CD4-positive, CD25-positive, alpha-beta regulatory T cell (primary cell): Measurements from ENCODE around the gene CASTOR1. TPM values are rescaled to one million over a fixed set of nuclear protein-coding genes. Genes with fewer than 3 reads are reported as not detected.

ENCODE experiments used
- ATAC-seq, 2 donors: fragments of 150-1000 bp; cut with Tn5 transposase; one replicate each; pipeline ENCODE4 v1.10.0; 2021; ENCODE audit warnings: low read depth in 2 of 2, moderate number of reproducible peaks in 2 of 2, moderate library complexity in 1 of 2
- DNase-seq, 3 donors: peaks; one replicate each; pipeline versions ENCODE4 v3.0.0 to v3.0.0-alpha.2; 2012 to 2022; ENCODE audit warnings: mixed read lengths in 1 of 3
- H3K27ac ChIP-seq: one replicate; pipeline ENCODE4 v1.7.0; 2013; ENCODE audit warnings: mild to moderate bottlenecking, low read length; ENCODE audit not compliant: insufficient read depth, poor library complexity, severe bottlenecking
- H3K27me3 ChIP-seq: one replicate; pipeline ENCODE4 v1.7.0; 2013; ENCODE audit warnings: low read length; ENCODE audit not compliant: control insufficient read depth, insufficient read depth
- H3K36me3 ChIP-seq: one replicate; pipeline ENCODE4 v1.7.0; 2013; ENCODE audit warnings: mild to moderate bottlenecking, low read length, moderate library complexity; ENCODE audit not compliant: control insufficient read depth, insufficient read depth
- H3K4me1 ChIP-seq: 2 replicates; pipeline ENCODE4 v1.7.0; 2013; ENCODE audit warnings: mild to moderate bottlenecking, low read length; ENCODE audit not compliant: insufficient read depth, control insufficient read depth, poor library complexity, severe bottlenecking
- H3K4me3 ChIP-seq: one replicate; pipeline ENCODE4 v1.7.0; 2013; ENCODE audit warnings: low read depth, mild to moderate bottlenecking, low read length, moderate library complexity
- H3K9me3 ChIP-seq, 2 experiments: 1 replicate in 1 of 2; 2 replicates in 1 of 2; pipeline ENCODE4 v1.7.0; 2013; ENCODE audit warnings: low read length in 2 of 2, mild to moderate bottlenecking in 1 of 2, moderate library complexity in 1 of 2; ENCODE audit not compliant: control insufficient read depth in 2 of 2
- H3K27ac Mint-ChIP-seq, 3 donors: one replicate each; pipeline ENCODE4 v1.8.0; 2020 to 2022; ENCODE audit warnings: mild to moderate bottlenecking in 3 of 3, mixed read lengths in 3 of 3, moderate library complexity in 2 of 3
- H3K27me3 Mint-ChIP-seq: one replicate; pipeline ENCODE4 v1.8.0; 2022; ENCODE audit warnings: mild to moderate bottlenecking, mixed read lengths
- H3K36me3 Mint-ChIP-seq: one replicate; pipeline ENCODE4 v1.8.0; 2020; ENCODE audit warnings: mixed read lengths
- H3K4me1 Mint-ChIP-seq, 4 donors: one replicate each; pipeline ENCODE4 v1.8.0; 2020 to 2022; ENCODE audit warnings: mixed read lengths in 4 of 4, mild to moderate bottlenecking in 1 of 4
- H3K4me3 Mint-ChIP-seq, 4 donors: one replicate each; pipeline ENCODE4 v1.8.0; 2020 to 2022; ENCODE audit warnings: mild to moderate bottlenecking in 4 of 4, mixed read lengths in 4 of 4, moderate library complexity in 3 of 4
- H3K9me3 Mint-ChIP-seq, 7 donors: one replicate each; pipeline ENCODE4 v1.8.0; 2020 to 2022; ENCODE audit warnings: mixed read lengths in 7 of 7, mild to moderate bottlenecking in 3 of 7, moderate library complexity in 2 of 7
- polyA plus RNA-seq, 4 donors: library from polyadenylated mRNA; unstranded; fragments of 300-500 nt; fragmentation: Illumina TruSeq; gene quantifications; one replicate each; pipeline ENCODE4 v1.2.3, GENCODE V29; 2021
- total RNA-seq: library from RNA; stranded (reverse); gene quantifications from one replicate; pipeline ENCODE4 v1.2.3, GENCODE V29; 2022

The CASTOR1 gene
- total and polyA plus RNA-seq, 5 donors from 2014 or later, result 10.9 to 18.7 (median 12.1) TPM

DNA sequence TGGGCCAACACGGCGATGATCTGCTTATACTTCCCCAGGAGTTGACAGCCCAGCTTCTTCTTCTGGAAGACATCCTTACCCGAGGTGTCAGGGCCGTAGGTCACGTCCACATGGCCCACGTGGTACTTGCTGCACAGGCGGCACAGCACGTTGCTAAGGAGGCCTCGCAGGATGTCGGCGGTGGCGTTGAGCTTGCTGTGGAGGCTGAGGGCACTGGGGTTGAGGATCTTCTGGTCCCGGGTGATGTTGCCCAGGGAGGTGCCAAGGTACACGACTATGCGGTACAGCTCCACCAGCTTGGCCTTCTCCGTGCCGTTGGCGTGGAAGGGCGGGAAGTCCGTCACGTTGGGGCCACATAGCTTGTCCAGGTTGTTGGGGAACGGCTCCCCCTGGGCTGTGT is 45.6 kb downstream of the CASTOR1 start:
- Histone ChIP-seq H3K27ac (no peak overlapping the region), H3K4me1 (peaks cover 25% of the 10 kb centered on the region), H3K9me3 (no peaks in the 10 kb centered on the region), H3K36me3 (no peaks in the 10 kb centered on the region), H3K27me3 (no peaks in the 10 kb centered on the region), H3K4me3 (no peak overlapping the region)
- Mint-ChIP-seq H3K36me3 (no peaks in the 10 kb centered on the region), H3K4me3 (peak overlapping the region in 2 of 4 donors; percentile 30 to 85), H3K9me3 (no peaks in the 10 kb centered on the region), H3K27me3 (peaks cover 12% of the 10 kb centered on the region), H3K4me1 (peaks cover 0 to 37% (median 23%) of the 10 kb centered on the region in 4 donors), H3K27ac (peak overlapping the region in 1 of 3 donors; percentile 51)
- no peak for ATAC-seq
- DNase-seq, result no peak

DNA sequence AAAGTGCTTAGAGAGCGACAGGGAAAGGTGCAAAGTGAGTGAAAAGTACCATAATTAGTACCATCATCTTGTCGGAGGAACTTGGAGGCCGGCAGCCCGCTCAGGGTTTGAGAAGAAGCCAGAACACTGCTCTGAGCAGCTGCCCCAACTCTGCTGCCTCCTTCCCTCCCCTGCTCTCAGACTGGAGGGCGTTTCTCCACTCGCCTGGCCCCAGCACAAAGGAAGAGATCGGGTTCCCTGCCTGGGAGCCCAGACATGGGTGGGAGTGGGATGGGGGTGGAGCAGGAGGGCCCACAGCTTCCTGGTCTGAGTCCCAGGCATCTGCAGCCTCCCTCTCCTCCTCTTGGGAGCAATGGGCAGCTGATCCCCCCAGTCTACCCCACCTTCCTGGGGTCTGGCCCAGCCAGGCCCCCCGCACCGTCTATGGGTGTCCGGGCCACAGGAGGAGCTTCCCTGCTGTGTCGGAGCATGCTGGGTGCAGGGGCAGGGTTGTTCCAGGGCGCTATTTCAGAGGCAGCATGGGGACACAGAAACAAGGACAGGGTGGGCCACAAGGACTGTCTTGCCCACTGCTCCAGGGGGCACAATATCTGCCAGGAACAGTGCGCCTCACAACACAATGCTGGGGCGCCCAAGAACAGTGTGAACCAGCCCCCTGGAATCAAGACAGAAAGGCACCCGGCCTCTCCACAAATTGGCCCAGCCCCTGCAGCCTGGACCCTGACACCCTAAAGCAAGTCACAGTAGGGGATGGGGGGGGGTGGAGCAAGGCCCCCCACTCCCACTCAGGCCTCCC is 47.5 kb downstream of the CASTOR1 start:
- Mint-ChIP-seq H3K4me1 (peaks cover 0 to 26% (median 13%) of the 10 kb centered on the region in 4 donors), H3K4me3 (no peak overlapping the region), H3K36me3 (no peaks in the 10 kb centered on the region), H3K27ac (no peak overlapping the region), H3K27me3 (peaks cover 5% of the 10 kb centered on the region), H3K9me3 (no peaks in the 10 kb centered on the region)
- Histone ChIP-seq H3K9me3 (no peaks in the 10 kb centered on the region), H3K27me3 (no peaks in the 10 kb centered on the region), H3K27ac (no peak overlapping the region), H3K4me3 (no peak overlapping the region), H3K36me3 (no peaks in the 10 kb centered on the region), H3K4me1 (peaks cover 19% of the 10 kb centered on the region)
- DNase-seq (no peak), ATAC-seq (no peak)

DNA sequence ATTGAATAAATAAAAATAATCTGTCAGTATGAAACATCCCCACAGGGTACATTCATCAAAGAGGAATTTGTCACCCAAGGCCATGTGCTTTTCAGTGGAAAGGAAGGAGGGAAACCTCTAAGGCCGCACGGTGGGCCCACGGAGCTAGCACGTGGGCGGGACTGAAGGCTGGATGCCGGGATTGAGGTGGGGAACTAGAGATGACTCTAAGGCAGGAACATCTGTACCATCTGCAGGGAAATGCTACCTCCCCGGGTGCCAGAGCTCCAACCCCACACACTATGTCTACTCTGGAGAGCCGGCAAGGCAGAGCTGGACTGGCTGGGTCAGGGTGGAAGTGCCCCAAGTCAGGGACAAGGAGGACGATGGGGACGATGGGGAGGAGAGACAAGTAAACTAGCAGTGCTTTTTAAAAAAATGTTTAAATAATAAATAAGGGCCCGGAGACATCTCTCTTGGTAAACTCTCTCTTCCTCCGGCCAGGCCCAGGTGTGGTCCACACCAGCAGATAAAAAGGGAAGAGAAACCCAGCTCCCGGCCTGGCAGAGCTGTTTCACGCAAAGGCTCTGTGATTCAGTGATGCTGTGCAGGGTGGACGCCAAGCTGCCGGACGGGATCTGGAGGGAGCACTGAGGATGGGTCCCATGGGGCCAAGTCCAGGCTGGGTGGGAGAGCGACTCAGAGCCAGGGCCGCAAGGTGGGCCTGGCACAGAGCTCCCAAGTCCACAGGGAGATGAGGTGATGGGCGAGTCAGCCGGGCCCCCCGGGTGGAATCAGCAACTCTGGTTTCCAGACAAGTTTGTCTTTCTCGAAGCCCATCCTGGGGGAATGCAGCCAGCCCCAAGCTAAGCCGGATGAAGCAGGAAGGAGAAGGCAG is 48.5 kb downstream of the CASTOR1 start:
- H3K27ac Mint-ChIP-seq, result peak overlapping the region in 1 of 3 donors; percentile 63

DNA sequence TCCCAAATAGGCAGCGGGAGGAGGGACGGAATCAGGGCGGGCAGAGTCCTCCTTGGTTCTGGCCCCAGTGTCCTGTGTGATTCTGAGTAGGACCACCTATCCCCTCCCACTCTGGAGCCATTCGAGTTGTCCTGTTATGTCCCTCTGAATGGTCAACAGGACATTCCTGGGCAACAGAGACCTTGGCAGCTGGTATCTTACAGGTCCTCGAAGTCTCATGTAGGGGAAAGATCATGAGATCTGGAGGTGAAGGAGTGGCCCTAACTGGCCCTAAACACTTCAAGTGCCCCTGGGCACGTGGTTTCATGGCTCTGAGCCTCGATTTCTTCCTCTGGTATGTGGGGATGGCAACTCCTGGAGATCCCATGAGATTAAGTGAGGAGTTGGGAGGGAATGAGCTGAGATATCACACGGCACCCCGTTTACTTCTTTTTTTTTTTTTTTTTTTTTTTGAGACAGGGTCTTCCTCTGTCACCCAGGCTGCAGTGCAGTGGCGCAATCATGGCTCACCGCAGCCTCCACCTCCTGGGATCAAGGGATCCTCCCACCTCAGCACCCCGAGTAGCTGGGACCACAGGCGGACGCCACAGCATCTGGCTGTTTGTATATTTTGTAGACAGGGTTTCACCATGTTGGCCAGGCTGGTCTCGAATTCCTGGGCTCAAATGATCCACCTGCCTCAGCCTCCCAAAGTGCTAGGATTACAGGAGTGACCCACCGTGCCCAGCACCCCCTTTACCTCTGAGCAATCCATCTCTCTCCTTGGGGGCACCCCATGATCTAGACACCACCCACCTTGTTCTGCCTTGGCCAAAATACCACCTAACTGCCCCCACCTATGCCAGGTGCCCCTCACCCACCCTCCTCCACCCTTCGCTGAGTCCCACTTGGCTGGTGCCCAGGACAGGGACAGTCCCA is 49.6 kb downstream of the CASTOR1 start:
- DNase-seq (no peak), ATAC-seq (no peak)
- H3K36me3 ChIP-seq, result no peaks in the 10 kb centered on the region
- H3K27me3 Mint-ChIP-seq, result peaks cover 4% of the 10 kb centered on the region
- H3K36me3 Mint-ChIP-seq, result no peaks in the 10 kb centered on the region
- peaks cover 0 to 8% (median 5%) of the 10 kb centered on the region in 4 donors for H3K4me1 Mint-ChIP-seq
- no peak overlapping the region for H3K4me3 Mint-ChIP-seq
- H3K9me3 Mint-ChIP-seq, result no peaks in the 10 kb centered on the region
- H3K4me1 ChIP-seq, result peaks cover 2% of the 10 kb centered on the region
- no peak overlapping the region for H3K27ac ChIP-seq
- no peaks in the 10 kb centered on the region for H3K27me3 ChIP-seq
- H3K9me3 ChIP-seq, result no peaks in the 10 kb centered on the region
- no peak overlapping the region for H3K4me3 ChIP-seq
- no peak overlapping the region for H3K27ac Mint-ChIP-seq

More for the DNA sequence above, 48.5 kb downstream of the CASTOR1 start:
- peaks cover 9% of the 10 kb centered on the region for H3K4me1 ChIP-seq
- H3K27me3 ChIP-seq, result no peaks in the 10 kb centered on the region
- H3K9me3 ChIP-seq, result no peaks in the 10 kb centered on the region
- Mint-ChIP-seq H3K36me3 (no peaks in the 10 kb centered on the region), H3K27me3 (peaks cover 5% of the 10 kb centered on the region), H3K4me1 (peaks cover 0 to 16% (median 10%) of the 10 kb centered on the region in 4 donors), H3K9me3 (no peaks in the 10 kb centered on the region), H3K4me3 (no peak overlapping the region)
- ATAC-seq (no peak), DNase-seq (no peak)
- no peak overlapping the region for H3K27ac ChIP-seq
- H3K36me3 ChIP-seq, result no peaks in the 10 kb centered on the region
- no peak overlapping the region for H3K4me3 ChIP-seq

DNA sequence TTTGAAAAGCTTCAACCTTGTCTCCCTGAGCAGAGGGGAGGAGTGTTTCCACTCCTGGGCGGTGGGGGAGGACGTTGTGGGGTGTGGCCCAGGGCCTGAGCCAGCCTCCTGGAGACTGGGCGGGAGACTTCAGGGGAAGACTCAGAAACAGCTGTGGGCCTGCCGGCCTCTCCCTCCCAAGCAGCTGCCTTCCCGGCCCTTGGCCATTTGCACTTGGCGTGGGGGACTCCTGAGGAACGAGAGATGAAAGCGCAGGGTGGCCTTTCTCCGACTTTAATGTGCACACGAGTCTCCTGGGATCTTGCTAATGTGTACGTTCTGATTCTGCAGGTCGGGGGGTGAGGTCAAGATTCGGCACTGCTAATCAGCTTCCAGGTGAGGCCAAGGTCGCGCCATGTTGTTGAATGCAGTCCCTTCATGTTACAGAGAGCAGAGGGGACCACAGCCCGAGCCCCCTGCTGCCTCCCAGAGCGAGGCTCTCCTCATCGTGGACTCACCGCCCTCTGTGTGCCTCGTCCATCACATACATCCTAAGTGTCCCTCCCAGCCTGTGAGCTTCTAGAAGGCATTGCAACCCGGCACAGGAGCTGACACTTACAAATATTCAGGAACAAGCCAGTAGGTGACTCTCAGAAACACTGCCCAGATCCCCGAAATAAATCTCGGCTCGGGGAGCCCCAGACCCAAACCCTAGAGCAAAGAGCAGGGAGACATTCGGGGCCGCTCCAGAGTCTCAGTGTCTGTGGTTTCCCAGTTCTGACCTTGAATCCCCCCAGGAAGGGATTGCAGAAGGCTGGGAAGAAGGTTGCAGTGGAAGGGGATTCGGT is 50.4 kb downstream of the CASTOR1 start:
- no peaks in the 10 kb centered on the region for H3K27me3 ChIP-seq
- H3K4me3 Mint-ChIP-seq, result no peak overlapping the region
- no peaks in the 10 kb centered on the region for H3K9me3 Mint-ChIP-seq
- no peak overlapping the region for H3K27ac Mint-ChIP-seq
- DNase-seq (no peak), ATAC-seq (no peak)
- no peaks in the 10 kb centered on the region for H3K4me1 ChIP-seq
- H3K4me3 ChIP-seq, result no peak overlapping the region
- H3K36me3 ChIP-seq, result no peaks in the 10 kb centered on the region
- no peak overlapping the region for H3K27ac ChIP-seq
- H3K9me3 ChIP-seq, result no peaks in the 10 kb centered on the region
- H3K27me3 Mint-ChIP-seq, result no peaks in the 10 kb centered on the region
- H3K36me3 Mint-ChIP-seq, result no peaks in the 10 kb centered on the region
- H3K4me1 Mint-ChIP-seq, result peaks cover 0 to 2% (median 0%) of the 10 kb centered on the region in 4 donors

DNA sequence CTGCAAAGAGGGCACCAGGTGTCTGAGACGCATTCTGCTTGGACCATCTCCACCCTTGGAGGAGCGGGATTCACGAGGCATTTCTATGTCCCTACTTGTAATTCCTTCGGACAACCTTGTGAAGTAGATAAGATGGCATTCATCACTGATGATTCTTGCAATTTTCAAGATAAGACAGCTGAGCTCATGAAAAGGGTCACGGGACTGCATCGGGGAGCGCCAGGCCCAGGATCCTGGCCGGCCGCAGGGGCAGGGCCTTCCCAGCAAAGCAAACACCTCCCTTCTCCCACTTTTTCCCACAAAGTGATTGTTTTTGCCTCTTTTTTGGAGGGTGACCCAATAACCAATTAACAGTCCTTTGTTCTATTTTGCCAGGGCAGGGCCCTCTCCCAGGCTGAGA is 51.2 kb downstream of the CASTOR1 start:
- Histone ChIP-seq H3K4me1 (no peaks in the 10 kb centered on the region), H3K9me3 (no peaks in the 10 kb centered on the region), H3K4me3 (no peak overlapping the region), H3K36me3 (no peaks in the 10 kb centered on the region), H3K27me3 (no peaks in the 10 kb centered on the region), H3K27ac (no peak overlapping the region)
- Mint-ChIP-seq H3K4me1 (peaks cover 0 to 2% (median 0%) of the 10 kb centered on the region in 4 donors), H3K4me3 (no peak overlapping the region), H3K27ac (no peak overlapping the region), H3K9me3 (no peaks in the 10 kb centered on the region), H3K36me3 (no peaks in the 10 kb centered on the region), H3K27me3 (no peaks in the 10 kb centered on the region)
- DNase-seq (no peak), ATAC-seq (no peak)
